ENCODE data around the gene TLR4. TPM values are rescaled to one million over a fixed set of nuclear protein-coding genes. Genes with fewer than 3 reads are reported as not detected.

The TLR4 gene
- total and polyA plus RNA-seq, 10 of the 15 experiments (the other 5 are each of a cell fraction or from before 2014, with no cell fraction given): 0.03 to 0.50 (median 0.16) TPM

DNA sequence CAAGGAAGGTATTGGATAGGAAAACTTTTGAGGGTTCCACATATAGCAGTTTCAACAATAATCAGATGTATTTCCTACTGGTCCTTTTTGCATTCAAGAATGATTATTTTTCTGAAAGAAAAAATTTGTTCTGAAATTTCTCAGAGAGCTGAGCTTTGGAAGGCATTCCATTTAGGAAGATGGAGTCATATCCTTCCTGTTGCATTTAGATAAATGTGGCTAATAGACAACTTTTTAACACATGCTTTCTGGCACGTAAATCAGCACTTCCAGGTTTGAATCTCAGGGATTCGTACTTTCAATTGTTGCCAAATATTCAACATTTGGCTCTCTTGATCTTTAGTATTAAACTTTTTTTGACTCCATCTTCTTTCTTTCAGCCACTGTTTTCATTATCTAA, 24.8 kb upstream of the TLR4 start:
- 3% methylated on average over 2 of the region's 2 CpGs for WGBS (ENCODE audit: insufficient coverage, insufficient replicate concordance, low lambda C conversion rate, missing lambda C conversion rate)
- FAIRE-seq (no peak), DNase-seq (ENCODE audit: low read depth, low spot score) (no peak), ATAC-seq (no peak)
- Histone ChIP-seq H3K4me2 (ENCODE audit: control insufficient read depth, insufficient read depth) (no peak overlapping the region), H3K4me1 (ENCODE audit: control insufficient read depth, insufficient read depth, low read length) (no peaks in the 10 kb centered on the region), H3K36me3 (ENCODE audit: control insufficient read depth in 2 of 2, insufficient read depth in 2 of 2, low read length in 1 of 2) (no peaks in the 10 kb centered on the region), H3K27ac (ENCODE audit: control insufficient read depth, insufficient read depth) (no peak overlapping the region), H3K79me2 (ENCODE audit: control insufficient read depth, insufficient read depth, low read length) (no peaks in the 10 kb centered on the region), H4K20me1 (ENCODE audit: control insufficient read depth, insufficient read depth) (no peaks in the 10 kb centered on the region), H3K9ac (ENCODE audit: control insufficient read depth, insufficient read depth, low read length) (no peak overlapping the region), H2AFZ (ENCODE audit: control insufficient read depth, low read depth, low read length) (no peak overlapping the region), H3K4me3 (no peak overlapping the region), H3K9me3 (replicated peaks; ENCODE audit: control insufficient read depth, insufficient read depth, low read length) (no peaks in the 10 kb centered on the region), H3K27me3 (replicated peaks in 1 of 2; ENCODE audit: control insufficient read depth in 2 of 2, insufficient read depth in 2 of 2, low read length in 1 of 2) (no peaks in the 10 kb centered on the region)
- POLR2A ChIA-PET: no interaction called here
- TF ChIP-seq, protein P1, sequence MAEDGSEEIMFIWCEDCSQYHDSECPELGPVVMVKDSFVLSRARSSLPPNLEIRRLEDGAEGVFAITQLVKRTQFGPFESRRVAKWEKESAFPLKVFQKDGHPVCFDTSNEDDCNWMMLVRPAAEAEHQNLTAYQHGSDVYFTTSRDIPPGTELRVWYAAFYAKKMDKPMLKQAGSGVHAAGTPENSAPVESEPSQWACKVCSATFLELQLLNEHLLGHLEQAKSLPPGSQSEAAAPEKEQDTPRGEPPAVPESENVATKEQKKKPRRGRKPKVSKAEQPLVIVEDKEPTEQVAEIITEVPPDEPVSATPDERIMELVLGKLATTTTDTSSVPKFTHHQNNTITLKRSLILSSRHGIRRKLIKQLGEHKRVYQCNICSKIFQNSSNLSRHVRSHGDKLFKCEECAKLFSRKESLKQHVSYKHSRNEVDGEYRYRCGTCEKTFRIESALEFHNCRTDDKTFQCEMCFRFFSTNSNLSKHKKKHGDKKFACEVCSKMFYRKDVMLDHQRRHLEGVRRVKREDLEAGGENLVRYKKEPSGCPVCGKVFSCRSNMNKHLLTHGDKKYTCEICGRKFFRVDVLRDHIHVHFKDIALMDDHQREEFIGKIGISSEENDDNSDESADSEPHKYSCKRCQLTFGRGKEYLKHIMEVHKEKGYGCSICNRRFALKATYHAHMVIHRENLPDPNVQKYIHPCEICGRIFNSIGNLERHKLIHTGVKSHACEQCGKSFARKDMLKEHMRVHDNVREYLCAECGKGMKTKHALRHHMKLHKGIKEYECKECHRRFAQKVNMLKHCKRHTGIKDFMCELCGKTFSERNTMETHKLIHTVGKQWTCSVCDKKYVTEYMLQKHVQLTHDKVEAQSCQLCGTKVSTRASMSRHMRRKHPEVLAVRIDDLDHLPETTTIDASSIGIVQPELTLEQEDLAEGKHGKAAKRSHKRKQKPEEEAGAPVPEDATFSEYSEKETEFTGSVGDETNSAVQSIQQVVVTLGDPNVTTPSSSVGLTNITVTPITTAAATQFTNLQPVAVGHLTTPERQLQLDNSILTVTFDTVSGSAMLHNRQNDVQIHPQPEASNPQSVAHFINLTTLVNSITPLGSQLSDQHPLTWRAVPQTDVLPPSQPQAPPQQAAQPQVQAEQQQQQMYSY (CRISPR knock-in tag; IDR thresholded peaks at IDR 0.05): no peak
- TF ChIP-seq BACH1 (IDR thresholded peaks at IDR 0.05; ENCODE audit: borderline replicate concordance) (no peak), MEF2B (IDR thresholded peaks at IDR 0.05; ENCODE audit: partially characterized antibody, poor library complexity, severe bottlenecking) (no peak), POLR2A (IDR thresholded peaks at IDR 0.05; ENCODE audit: low read depth, low read length) (no peak), BHLHE40 (IDR thresholded peaks at IDR 0.05; ENCODE audit: borderline replicate concordance in 1 of 2, low read depth in 2 of 2, low read length in 1 of 2) (no peak), SMARCA5 (IDR thresholded peaks at IDR 0.05) (no peak), ZNF384 (IDR thresholded peaks at IDR 0.05; ENCODE audit: borderline replicate concordance, low read depth, low read length) (no peak), STAT3 (IDR thresholded peaks at IDR 0.05; ENCODE audit: low read depth, low read length) (no peak), SREBF1 (IDR thresholded peaks at IDR 0.05; ENCODE audit: low read length) (no peak), HDGF (IDR thresholded peaks at IDR 0.05) (no peak), ZNF622 (IDR thresholded peaks at IDR 0.05) (no peak)
- CTCF ChIA-PET: interaction anchor here (0.6 kb wide), 1 partner anchor 849 kb away, joined by 3 read pairs; no protein-coding TSS in a partner anchor
- RAD21 ChIA-PET (ENCODE audit: unreplicated experiment): no interaction called here
- SMC1A ChIA-PET (ENCODE audit: uncharacterized antibody, unreplicated experiment): interaction anchor here (0.7 kb wide), 1 partner anchor 98 kb away, joined by 3 read pairs; no protein-coding TSS in a partner anchor
- BruUV-seq (replicated peaks): no TSS peak
- in situ Hi-C loops (cut with MboI): no loop called here
- intact Hi-C loops (cut with micrococcal nuclease; ENCODE audit: unreplicated experiment): no loop called here

Data from GM12878 (cell line).